Cerebellar nuclear complex (tissue), 1 donor: ENCODE data around the gene OBP2A.
"Not testable (repeated sequence)": the region's sequence is repeated elsewhere in the genome, so short reads cannot be mapped to it uniquely, and the experiment has no call there.

Experiments
- DNase-seq, 2 experiments: peaks; one replicate each; lab custom pipeline; 2025; lab: John Stamatoyannopoulos, UW

Gene OBP2A

DNA sequence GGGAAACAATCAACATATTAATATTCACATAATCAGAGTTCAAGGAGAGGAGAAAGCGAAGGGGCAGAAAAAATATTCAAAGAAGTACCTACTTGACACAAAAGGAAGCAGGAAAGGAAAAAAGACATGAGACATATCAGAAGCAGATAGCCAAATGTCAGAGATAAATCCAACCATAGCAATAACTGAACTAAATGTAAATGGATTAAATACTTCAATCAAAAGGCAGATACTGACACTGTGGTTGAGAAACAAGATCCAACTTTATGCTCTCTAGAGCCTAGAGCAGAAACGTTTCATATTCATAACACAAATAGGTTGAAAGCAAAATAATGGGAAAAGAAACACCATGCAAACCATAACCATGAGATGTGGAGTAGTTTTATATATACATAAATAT is 36.5 kb upstream of the OBP2A start:
- no peak for DNase-seq

DNA sequence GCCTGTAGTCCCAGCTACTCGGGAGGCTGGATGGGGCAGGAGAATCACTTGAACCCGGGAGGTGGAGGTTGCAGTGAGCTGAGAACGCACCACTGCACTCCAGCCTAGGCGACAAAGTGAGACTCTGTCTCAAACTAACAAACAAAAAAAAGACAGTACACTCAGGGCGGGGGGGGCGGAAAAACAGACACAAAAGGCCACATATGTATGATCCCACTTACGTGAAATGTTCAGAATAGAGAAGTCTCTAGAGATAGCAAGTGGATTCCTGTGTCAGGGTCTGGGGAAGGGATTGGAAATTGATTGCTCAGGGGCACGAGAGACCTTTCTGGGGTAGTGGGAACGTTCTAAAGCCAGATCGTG is 33.7 kb upstream of the OBP2A start:
- DNase-seq: no peak

DNA sequence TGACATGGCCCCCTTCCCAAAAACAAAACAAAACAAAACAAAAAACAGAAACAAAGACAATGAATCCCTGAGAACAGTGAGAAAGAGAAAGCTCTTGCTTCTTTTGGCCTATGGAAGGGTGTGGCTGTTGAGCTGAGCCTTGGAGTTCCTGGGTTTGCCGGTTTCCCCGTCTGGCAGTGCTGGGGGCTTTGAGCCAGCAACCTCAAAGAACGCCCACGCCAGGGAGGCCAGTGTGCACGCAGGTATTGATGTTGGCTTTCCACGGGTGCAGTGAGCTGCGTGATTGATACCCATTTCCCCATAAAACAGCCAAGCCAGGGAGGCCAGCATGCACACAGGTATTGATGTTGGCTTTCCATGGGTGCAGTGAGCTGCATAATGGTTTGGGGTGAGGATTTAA is 33.0 kb upstream of the OBP2A start:
- no peak for DNase-seq

DNA sequence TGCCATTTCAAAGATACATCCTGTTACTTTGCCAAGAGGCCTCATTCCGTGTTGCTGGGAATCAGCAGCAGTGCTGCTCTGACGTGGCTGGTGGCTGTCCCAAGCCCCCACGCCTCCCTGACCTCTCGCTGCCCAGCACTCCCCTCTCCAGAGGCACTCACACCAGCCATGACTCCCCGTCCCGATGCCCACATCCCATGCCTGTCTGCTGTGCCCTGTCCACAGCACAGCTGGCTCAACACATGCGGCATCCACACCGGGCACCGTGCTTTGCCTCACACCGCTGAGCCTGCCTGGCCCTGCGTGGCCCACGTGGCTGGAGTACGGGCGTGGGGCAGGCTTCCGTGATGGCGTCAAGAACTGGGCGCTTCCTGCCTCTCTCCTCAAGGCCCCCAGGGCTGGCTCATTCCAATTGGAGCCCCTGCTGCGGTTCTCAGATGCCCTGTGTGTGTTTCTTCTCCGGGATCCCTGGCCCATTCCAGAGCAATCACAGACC is 32.5 kb upstream of the OBP2A start:
- DNase-seq: no peak

DNA sequence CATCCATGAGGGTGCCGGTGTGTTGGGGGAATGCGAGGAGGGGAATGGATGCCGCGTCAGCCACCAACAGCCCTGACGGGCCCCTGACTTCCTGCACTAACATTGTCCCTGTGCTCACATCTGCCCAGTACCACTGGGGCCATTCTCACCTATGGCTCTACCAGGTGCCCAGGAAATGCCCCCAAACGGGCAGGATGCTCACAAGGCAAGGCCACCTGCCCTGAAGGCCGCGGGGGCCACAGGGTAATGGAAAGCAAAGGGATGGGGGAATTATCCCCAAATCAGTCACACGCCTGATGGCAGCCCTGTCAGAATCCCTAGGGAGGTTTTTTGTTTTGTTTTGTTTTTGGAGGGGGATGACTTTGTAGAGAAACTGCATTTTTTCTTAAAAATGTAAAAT is 32.0 kb upstream of the OBP2A start:
- DNase-seq: not testable (repeated sequence)

DNA sequence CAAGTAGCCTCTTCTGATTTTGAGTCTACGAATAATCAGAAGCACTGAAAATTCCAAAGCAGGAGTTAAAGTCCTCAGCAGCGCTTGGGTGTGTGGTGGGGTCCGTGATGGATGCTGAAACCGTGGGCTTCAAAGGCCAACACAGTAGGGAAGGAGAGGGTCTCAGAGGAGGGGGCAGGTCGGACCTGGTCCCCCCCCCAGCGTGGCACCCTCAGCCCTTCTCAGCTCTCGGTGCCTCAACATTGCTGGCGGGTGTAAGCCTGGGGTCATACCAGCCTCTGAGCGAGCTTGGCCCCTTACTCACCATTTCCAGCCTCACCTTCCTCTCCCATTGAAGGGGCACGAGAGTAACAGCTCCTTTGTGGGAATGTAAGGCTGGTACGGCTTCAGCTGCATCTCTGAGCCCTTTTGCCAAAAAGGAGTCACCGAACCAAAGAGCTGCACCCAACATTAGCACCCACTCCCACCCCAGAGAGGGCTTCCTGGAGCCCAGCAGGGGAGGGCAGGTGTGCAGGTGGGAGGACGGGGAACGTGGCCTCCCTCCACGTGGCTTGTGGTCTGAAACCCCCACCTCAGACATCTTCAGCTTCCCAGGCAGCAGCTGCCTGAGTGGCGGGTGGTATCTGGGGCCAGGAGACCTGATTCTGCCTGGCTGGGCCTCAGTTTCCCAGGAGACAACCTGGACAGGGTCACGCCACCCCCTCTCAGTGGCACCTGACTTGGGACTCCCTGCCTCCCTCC is 31.4 kb upstream of the OBP2A start:
- DNase-seq: no peak

DNA sequence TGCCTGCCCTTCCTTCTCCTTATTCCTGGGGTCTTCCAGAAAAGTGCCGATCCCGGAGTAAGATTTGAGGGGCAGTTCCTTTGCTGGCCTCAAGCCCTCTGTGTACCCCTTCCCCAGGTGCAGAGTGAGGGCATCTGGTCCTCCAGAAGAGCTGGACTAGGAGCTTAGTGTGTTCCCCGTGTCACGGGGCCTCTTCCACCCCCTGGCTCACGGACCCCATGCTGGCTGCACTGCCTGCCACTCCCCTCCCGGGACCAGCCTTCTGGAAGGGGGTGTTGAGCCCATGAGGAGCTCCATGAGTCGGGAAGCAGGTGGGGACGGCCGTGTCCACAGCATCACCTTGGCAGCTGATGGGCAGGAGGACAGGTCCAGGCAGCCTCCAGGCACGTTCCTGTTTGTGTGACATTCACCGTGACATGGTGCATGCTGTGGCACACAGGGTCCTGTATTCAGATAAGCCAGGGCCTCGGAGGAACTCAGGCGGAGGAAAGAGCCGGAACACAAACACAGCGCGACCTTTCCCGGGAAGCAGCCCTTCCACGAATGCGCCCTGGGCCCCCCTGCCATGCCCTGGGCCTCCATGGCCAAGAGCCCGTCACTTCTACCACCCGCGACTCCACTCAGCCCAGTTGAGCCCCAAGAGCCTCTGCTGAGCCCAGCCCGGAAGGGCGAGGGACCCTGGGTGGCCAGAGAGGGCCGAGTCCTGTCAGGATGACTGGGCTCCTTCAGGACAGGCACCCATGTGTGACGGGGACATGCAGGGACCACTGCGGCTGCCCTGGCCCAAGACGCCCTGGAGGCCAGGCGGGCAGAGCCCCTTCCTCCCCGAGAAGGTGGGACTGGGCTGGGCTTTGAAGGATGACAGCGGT is 30.6 kb upstream of the OBP2A start:
- no peak for DNase-seq

DNA sequence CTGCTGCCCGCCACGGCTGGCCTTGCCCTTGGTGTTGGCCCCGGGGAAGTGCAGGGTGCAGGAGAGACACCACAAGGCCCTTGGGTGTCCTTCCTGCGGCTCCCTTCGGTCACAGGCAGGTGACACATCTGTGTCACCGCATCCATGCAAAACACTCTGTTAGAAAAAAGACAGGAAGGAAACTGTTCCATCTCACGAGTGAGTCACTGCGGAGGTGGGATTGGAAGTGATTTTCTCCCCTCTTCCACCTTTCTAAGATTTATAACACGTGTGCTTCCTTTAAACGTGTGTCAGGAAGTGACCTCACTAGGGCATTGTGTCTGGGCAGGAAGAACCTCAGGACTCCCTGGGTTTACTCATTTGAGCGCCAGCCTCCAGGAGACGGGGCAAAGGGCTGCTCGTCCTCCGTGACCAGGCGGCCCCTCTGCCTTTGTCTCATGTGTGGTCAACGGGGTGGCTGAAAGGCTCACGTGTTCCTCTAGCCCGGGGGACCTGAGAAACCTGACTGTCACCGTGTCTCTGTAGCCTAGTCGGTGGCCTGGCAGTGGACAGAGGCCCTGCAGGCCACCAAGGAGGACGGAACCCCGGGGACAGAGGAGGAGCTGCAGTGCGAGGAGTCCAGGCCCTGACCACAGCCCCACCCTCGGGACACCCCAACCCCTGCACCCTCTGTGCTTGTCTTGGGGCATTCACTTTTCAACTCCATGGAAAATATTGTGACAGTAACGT is 29.6 kb upstream of the OBP2A start:
- no peak for DNase-seq

DNA sequence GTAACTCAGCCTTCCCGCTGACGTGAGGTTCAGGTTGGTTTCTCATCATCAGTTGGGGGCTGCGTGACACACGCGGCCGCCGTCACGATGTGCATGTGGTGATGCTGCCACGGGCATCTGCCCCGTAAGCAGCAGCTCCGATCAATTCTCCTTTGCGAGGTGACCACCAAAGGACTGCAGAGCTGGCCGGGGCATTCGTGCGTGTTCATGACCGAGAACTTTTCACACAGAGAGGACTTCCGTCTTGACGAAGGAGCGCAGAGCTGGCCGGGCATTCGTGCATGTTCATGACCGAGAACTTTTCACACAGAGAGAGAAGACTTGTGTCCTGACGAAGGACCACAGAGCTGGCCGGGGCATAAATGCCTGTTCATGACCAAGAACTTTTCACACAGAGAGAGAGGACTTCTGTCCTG is 28.5 kb upstream of the OBP2A start:
- DNase-seq: no peak

DNA sequence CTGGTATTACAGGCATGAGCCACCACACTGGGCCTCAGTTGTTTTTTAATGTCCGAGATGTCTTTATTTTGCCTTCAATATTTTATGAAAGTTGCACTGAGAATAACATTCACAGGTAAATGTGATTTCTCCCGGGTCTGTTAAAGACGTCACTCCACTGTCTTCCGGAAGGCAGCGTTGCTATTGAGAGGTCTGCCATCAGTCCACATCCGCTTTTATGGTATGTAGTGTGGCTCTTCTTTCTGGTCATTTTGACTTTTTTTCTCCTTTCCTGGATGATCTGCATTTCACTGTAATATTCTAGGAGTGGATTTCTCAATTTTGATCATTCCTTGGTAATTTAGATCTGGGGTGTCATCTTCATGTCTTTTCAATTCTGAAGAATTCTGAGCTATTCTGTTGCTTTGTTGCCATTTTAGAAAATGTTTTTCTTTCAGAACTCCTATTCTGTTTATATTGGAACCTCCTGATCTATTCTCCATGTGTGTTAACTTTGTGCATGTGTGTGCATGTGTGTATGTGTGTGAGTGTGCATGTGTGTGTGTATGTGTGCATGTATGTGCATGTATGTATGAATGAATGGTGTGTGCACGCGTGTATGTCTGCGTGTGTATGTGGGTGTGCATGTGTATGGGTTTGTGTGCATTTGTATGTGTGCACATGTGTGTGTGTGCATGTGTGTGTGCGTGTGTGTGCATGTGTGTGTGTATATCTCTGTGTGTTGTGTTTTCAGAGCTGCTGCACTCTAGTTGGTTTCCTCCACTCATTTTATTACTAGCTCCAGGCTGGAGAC is 26.6 kb upstream of the OBP2A start:
- DNase-seq: no peak

DNA sequence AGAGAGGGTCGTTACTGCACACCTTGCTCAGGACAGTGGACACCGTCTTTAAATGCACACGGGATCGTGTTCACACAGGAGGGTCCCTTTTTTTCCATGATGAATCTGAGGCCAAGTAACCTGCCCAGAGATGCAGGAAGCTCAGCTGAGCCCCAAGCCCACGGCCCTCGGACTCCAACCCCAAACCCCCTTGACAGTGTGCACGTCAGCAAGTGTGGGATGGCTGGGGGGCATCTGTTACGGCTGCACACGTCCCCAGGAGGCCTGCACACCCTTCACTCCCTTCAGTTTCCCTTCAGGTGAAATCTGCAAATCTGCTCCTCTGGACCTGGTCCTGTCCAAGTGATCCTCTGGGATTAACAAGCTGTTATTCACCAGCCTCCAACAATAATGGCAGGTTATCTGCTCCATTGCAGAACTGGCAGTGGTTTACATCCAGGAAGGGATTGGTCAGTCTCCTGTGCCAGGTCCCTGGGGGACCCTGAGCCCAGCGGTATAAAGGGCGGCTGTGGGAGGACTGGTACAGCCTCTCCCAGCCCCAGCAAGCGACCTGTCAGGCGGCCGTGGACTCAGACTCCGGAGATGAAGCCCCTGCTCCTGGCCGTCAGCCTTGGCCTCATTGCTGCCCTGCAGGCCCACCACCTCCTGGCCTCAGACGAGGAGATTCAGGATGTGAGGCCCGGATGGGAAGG is 24.9 kb upstream of the OBP2A start, which contains the start of gene LCN1:
LCN1 (plus strand) TSS at position 525 of the 692 bp plus-strand sequence; CDS start at position 583, 58 bp downstream.
- no peak for DNase-seq

DNA sequence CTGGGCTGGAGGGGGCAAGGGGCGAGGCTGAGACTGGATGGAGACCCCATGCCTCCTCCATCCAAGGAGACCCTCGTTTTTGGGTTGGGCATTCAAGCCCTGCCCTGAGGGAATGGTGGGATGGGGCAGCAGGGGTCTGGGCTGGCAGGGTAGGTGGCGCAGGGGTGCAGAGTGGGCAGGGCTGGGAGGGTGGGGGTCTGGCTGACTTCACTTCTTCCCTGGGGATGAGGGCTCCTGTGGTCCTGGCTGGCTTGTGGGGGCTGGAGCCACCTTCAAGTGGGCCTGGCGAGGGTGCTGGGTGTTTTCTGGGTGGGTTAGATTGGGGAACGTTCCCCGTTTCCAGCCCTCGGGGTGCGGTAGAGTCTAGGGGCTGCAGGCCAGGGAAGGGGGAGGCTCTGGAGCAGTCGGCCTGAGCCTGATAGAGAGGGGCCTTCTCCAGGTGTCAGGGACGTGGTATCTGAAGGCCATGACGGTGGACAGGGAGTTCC is 24.3 kb upstream of the OBP2A start:
- no peak for DNase-seq

DNA sequence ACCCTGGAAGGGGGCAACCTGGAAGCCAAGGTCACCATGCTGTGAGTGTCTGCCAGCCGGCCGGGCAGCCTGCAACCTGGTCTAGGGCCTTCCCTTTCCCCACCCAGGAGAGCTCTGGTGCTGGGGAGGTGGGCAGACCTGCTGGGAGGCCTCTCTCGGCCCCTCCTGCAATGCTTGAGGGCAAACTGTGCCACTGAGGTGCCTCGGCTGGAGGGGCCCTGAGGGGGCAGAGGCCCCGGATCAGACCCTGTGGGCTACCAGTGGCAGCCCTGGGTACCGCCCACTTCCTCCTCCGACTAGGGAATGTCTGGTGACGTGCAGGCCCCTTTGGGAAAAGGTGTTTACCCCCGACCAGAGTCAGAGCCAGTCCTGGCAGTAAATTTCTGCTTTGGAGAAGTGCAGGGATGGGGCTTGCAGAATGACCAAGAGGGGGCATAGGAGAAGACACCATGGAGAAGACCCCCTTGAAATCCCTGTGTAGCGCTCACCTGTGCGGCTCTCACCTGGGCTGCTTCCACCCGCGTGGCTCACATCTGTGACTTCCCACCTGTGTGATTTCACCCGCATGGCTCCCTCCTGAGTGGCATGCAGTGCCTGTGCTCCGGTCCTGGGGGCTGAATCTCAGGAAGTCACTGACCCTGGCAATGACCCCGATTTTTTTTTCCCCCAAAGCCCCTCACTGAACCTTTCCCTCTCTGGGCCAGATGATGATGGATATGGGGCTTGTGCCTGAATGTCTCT is 23.6 kb upstream of the OBP2A start:
- no peak for DNase-seq

DNA sequence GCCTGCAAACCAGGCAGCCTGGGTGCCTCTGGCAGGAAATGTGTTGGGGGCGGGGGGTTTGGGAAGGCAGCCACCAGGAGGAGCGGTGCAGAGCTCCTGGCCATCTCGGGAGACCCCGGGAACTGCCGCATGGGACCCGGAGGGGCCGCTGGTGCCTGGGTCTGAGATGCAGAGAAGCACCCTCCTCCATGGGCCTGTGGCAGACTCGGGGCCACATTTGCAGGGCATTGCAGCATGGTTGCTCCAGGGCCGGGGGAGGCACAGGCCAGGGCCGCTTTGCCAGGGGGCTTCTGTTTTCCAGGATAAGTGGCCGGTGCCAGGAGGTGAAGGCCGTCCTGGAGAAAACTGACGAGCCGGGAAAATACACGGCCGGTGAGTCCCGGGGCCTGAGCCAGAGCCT is 23.0 kb upstream of the OBP2A start:
- DNase-seq: no peak

DNA sequence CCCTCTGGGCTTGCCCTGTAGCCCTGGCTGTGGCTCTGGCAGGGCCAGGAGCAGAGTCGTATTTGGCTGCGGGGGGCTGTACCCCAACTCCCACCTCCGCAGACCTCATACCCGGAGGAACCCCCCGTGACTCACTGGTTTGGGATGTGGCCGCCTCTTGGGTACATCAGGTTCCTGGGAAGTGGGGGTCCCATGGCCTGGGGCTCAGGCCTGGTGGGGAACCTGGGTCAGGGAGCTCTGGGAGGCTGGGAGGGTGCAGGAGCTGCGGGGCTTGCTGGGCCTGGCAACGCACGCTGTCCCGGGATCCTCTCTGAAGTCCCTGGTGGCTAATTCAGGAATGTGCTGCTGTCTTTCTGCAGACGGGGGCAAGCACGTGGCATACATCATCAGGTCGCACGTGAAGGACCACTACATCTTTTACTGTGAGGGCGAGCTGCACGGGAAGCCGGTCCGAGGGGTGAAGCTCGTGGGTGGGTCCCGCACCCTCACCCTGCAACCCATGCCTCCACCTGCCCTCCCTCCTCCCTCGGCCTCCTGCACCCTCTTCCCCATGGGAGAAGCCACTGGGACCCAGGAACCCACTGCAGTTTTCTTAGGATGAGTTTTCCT is 22.3 kb upstream of the OBP2A start:
- no peak for DNase-seq

DNA sequence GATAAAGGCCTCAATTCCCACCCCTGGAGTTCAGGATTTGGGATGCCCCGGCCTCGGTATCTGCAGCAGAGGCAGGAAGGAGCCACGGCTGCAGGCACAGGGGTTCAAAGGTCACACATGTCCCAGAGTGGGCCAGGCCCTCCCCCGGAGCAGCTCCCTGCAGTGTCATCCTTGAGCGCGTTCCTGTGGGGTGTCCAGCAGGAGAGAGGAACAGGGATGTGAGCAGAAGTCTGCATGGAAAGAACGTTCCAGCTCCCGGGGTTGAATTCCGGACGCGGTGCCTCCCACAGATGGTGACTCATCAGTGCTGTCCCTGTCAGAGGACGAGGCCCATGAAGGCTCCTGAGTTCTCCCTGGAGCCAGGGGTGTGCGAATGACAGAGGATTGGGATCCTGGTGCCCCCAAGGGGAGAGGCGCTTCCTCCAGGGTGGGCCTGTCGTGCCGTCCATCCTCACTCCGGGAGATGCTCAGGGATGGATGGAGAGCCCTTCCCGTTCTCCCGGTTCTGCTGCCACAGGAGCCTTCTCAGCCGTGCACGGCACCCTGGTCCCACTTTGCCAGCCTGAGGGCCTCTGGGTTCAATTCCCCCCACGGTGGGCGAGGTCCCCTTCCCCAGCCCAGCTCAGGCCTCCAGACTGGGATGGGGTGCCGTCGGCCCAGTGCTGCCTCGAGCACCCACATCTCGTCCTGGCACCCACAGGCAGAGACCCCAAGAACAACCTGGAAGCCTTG is 21.6 kb upstream of the OBP2A start:
- no peak for DNase-seq

DNA sequence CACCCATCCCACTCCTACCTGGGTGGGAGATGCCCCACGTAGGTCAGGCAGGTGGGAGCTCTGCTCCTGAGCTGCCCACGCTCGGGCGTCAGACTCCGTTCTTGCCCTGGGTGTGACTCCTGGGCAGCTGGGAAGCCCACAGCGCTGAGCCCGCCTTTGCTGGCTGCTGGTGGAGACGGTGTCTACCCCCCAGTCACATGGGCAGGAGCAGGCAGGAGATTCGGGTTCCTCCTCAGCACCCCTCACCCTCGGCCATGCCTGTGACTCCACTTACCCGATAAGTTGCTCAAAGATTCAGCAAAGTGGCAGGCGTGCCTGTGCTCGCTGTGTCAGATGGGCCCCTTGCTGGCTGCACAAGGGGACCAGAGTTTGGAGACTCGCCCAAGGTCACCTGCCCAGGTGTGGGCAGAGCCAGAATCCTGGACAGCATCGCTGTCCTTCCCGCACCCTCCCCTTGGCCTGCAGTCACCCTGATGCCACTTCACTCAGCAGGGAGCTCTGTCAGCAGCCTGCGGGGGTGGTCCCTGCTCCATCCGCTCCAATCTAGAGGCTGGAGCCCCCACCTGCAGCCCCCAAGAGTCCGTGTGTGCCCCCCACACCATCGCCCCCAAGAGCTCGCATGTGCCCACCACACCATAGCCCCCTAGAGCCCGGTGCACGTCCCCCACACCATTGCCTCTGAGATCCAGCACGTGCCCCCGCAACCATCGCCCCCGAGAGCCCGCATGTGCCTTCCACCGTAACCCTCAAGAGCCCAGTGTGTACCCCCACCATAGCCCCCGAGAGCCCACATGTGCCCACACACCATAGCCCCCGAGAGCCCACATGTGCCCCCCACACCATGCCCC is 20.5 kb upstream of the OBP2A start:
- no peak for DNase-seq

DNA sequence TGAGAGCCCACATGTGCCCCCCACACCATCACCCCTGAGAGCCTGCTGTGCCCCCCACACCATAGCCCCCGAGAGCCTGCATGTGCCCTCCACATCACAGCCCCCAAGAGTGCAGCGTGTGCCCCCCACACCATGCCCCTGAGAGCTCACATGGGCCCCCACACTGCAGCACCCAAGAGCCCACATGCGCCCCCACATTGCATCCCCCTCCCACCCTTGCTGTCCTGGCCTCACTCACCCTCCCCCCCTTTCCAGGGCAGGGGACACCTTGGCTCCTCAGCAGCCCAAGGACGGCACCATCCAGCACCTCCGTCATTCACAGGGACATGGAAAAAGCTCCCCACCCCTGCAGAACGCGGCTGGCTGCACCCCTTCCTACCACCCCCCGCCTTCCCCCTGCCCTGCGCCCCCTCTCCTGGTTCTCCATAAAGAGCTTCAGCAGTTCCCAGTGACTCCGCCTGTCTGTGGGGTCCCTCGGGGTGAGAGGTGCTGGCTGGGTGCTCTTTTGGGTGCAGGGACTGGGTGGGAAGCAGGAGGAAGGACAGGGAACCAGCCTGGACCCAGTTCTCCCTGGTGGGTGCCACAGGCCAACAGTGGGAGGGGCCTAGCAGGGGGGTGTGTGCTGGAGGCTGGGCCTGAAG is 19.7 kb upstream of the OBP2A start:
- no peak for DNase-seq
